Lower lobe of right lung (tissue), 2 donors: Measurements from ENCODE around the gene PNMA6E. TPM values are rescaled to one million over a fixed set of nuclear protein-coding genes. Genes with fewer than 3 reads are reported as not detected.

Source experiments
- ATAC-seq, 2 donors: fragments of 200-7000 bp; cut with Tn5 transposase; one replicate each; pipeline ENCODE4 v1.9.1; 2020 to 2022; ENCODE audit warnings: mild to moderate bottlenecking in 2 of 2, moderate library complexity in 2 of 2
- DNase-seq: peaks from one replicate; pipeline ENCODE4 v3.0.0-alpha.2; 2020
- H3K27ac ChIP-seq: fragments of 200-600 bp; one replicate; pipeline ENCODE4 v1.8.0; 2022
- H3K27me3 ChIP-seq: fragments of 200-600 bp; one replicate; pipeline ENCODE4 v1.8.0; 2022; ENCODE audit warnings: low read depth
- H3K36me3 ChIP-seq: fragments of 200-600 bp; one replicate; pipeline ENCODE4 v1.8.0; 2022; ENCODE audit warnings: mild to moderate bottlenecking
- H3K4me1 ChIP-seq: fragments of 200-600 bp; one replicate; pipeline ENCODE4 v1.8.0; 2022
- H3K4me3 ChIP-seq: fragments of 200-600 bp; one replicate; pipeline ENCODE4 v1.8.0; 2022; ENCODE audit warnings: mild to moderate bottlenecking
- H3K9me3 ChIP-seq: fragments of 200-600 bp; one replicate; pipeline ENCODE4 v1.8.0; 2022
- CTCF ChIP-seq: fragments of 200-600 bp; IDR thresholded peaks from one replicate; pipeline ENCODE4 v1.8.0; 2022; ENCODE audit warnings: antibody characterized with exemption, mild to moderate bottlenecking
- intact Hi-C: fragments of 100-400 bp; cut with DNase I; formaldehyde crosslinking; loops from one replicate; pipeline ENCODE4 v1.11.0; 2022
- total RNA-seq: library from RNA; stranded (reverse); fragmentation: NEBNext Ultra II Directional; extraction: Animal tissue kit (Norgen Biotek cat#: 25700); gene quantifications from one replicate; pipeline ENCODE4 v1.2.1, GENCODE V29; 2021
- donor health status: DM: no; HTN: yes; CAD: no; lungs with severe emphysema.

PNMA6E gene
- total RNA-seq, 1 donor from 2014 or later: not detected

- Histone ChIP-seq H3K27me3 (no peaks in the 10 kb centered on the region), H3K4me3 (no peak overlapping the region), H3K9me3 (no peaks in the 10 kb centered on the region), H3K36me3 (no peaks in the 10 kb centered on the region), H3K4me1 (peaks cover 10% of the 10 kb centered on the region), H3K27ac (no peak overlapping the region)
- intact Hi-C loops: no loop called here
- DNase-seq (no peak), ATAC-seq (no peak)
- no peak for TF ChIP-seq CTCF
These were observed 8.4 kb upstream of the PNMA6E start for GRCh38 chrX:153409414-153410101.

- H3K9me3 ChIP-seq: no peaks in the 10 kb centered on the region
- no peak overlapping the region for H3K27ac ChIP-seq
- H3K4me1 ChIP-seq: peaks cover 10% of the 10 kb centered on the region
- no peak for TF ChIP-seq CTCF
- no peaks in the 10 kb centered on the region for H3K27me3 ChIP-seq
- ATAC-seq: no peak
- intact Hi-C loops: no loop called here
- H3K4me3 ChIP-seq: no peak overlapping the region
- H3K36me3 ChIP-seq: no peaks in the 10 kb centered on the region
- DNase-seq: no peak
These were observed 7.8 kb upstream of the PNMA6E start for GRCh38 chrX:153408871-153409351.

- no peak for TF ChIP-seq CTCF
- Histone ChIP-seq H3K4me1 (peaks cover 10% of the 10 kb centered on the region), H3K27me3 (no peaks in the 10 kb centered on the region), H3K27ac (no peak overlapping the region), H3K36me3 (no peaks in the 10 kb centered on the region), H3K4me3 (no peak overlapping the region), H3K9me3 (no peaks in the 10 kb centered on the region)
- intact Hi-C loops: no loop called here
- DNase-seq: no peak
- no peak for ATAC-seq
These were observed 7.1 kb upstream of the PNMA6E start for GRCh38 chrX:153408221-153408721.

GRCh38 chrX:153407736-153408135 lies 6.6 kb upstream of the PNMA6E start:
- no peaks in the 10 kb centered on the region for H3K36me3 ChIP-seq
- no peak overlapping the region for H3K27ac ChIP-seq
- ATAC-seq (no peak), DNase-seq (no peak)
- intact Hi-C loops: no loop called here
- no peaks in the 10 kb centered on the region for H3K9me3 ChIP-seq
- no peaks in the 10 kb centered on the region for H3K27me3 ChIP-seq
- H3K4me3 ChIP-seq: no peak overlapping the region
- no peak for TF ChIP-seq CTCF
- peaks cover 10% of the 10 kb centered on the region for H3K4me1 ChIP-seq

- no peak for DNase-seq
- H3K27me3 ChIP-seq: no peaks in the 10 kb centered on the region
- intact Hi-C loops: no loop called here
- no peaks in the 10 kb centered on the region for H3K36me3 ChIP-seq
- H3K4me1 ChIP-seq: peaks cover 2% of the 10 kb centered on the region
- no peak overlapping the region for H3K4me3 ChIP-seq
- ATAC-seq: no peak
- H3K27ac ChIP-seq: no peak overlapping the region
- no peak for TF ChIP-seq CTCF
- no peaks in the 10 kb centered on the region for H3K9me3 ChIP-seq
These were observed 5.8 kb upstream of the PNMA6E start for GRCh38 chrX:153406903-153407302.
